ENCODE data around the gene NPFFR2. TPM values are rescaled to one million over a fixed set of nuclear protein-coding genes. Genes with fewer than 3 reads are reported as not detected.
A peak's percentile ranks its signal among the peaks of the same experiment; 100 is the strongest.
"Not testable (repeated sequence)": the region's sequence is repeated elsewhere in the genome, so short reads cannot be mapped to it uniquely, and the experiment has no call there.

The NPFFR2 gene
- total and polyA plus RNA-seq, 9 of the 15 experiments (the other 6 are each of a cell fraction or from before 2014, with no cell fraction given) = 0.15 to 0.98 (median 0.48) TPM

DNA sequence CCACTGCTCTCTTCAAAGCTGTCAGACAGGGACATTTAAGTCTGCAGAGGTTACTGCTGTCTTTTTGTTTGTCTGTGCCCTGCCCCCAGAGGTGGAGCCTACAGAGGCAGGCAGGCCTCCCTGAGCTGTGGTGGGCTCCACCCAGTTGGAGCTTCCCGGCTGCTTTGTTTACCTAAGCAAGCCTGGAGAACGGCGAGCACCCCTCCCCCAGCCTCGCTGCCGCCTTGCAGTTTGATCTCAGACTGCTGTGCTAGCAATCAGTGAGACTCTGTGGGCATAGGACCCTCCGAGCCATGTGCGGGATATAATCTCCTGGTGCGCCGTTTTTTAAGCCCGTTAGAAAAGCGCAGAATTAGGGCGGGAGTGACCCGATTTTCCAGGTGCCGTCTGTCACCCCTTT is 137.5 kb downstream of the NPFFR2 start:
- POLR2A ChIA-PET = not testable (repeated sequence)

DNA sequence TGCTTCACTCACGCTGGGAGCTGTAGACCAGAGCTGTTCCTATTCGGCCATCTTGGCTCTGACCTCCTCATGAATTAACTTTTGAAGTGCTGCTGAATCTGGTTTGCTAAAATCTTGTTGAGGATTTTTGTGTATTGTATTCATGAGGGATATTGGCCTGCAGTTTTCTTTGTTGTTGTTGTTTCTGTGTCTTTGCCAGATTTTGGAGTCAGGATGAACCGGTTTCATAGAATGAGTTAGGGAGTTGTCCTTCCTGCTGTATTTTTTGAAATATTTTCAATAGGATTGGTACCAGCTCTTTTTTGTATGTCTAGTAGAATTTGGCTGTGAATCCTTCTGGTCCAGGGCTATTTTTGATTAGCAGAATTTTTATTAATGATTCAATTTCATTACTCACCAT is 138.1 kb downstream of the NPFFR2 start:
- Histone ChIP-seq H3K9ac (ENCODE audit: insufficient read depth in 1 of 2, low read depth in 2 of 2, low read length in 2 of 2) (no peak overlapping the region; a peak in 1 of 4 replicates), H3K36me3 (ENCODE audit: control insufficient read depth, insufficient read depth, low read length) (no peaks in the 10 kb centered on the region), H3K79me2 (ENCODE audit: control insufficient read depth, insufficient read depth, low read length) (no peaks in the 10 kb centered on the region), H3K4me3 (no peak overlapping the region), H4K20me1 (replicated peaks; ENCODE audit: control insufficient read depth, insufficient read depth, low read length) (no peaks in the 10 kb centered on the region), H2AFZ (ENCODE audit: low read depth, low read length) (peak overlapping the region; percentile 65), H3K9me1 (ENCODE audit: control insufficient read depth, insufficient read depth, low read length) (no peaks in the 10 kb centered on the region), H3K9me3 (replicated peaks; ENCODE audit: control insufficient read depth, insufficient read depth, low read depth, low read length) (no peaks in the 10 kb centered on the region), H3K27ac (ENCODE audit: extremely low read depth, low read depth, low read length) (no peak overlapping the region), H3K27me3 (ENCODE audit: control insufficient read depth in 2 of 2, insufficient read depth in 2 of 2, low read length in 2 of 2) (no peaks in the 10 kb centered on the region), H3K4me2 (ENCODE audit: insufficient read depth, low read length) (peak overlapping the region; percentile 46; the same call in 1 of the 2 replicates), H3K4me1 (replicated peaks in 1 of 2; ENCODE audit: control insufficient read depth in 2 of 2, insufficient read depth in 2 of 2, low read length in 2 of 2) (no peaks in the 10 kb centered on the region)
- BruUV-seq (replicated peaks) = no TSS peak
- in situ Hi-C loops (cut with MboI) (no loop called here), intact Hi-C loops (cut with micrococcal nuclease) (no loop called here)
- CTCF ChIA-PET (ENCODE audit: low intra/inter-chr PET ratio) = no interaction called here
- 4% methylated on average over 3 of the region's 3 CpGs for WGBS (ENCODE audit: insufficient coverage, low coverage, missing lambda C conversion rate)
- POLR2A ChIA-PET = no interaction called here
- DNase-seq (ENCODE audit: extremely low read depth in 1 of 4, low spot score in 3 of 4) (peak in 1 of 4 experiments; percentile 1), ATAC-seq (no peak), FAIRE-seq (no peak)
- no peak for TF ChIP-seq CEBPB (tag; IDR thresholded peaks at IDR 0.05)
- TF ChIP-seq ARID2 (IDR thresholded peaks at IDR 0.05) = no peak
- no peak for TF ChIP-seq EP300 (IDR thresholded peaks at IDR 0.05; ENCODE audit: low read length)
- no peak for TF ChIP-seq SUPT5H (IDR thresholded peaks at IDR 0.05)
- TF ChIP-seq ZNF77 (CRISPR knock-in tag; IDR thresholded peaks at IDR 0.05) = no peak

More for the DNA sequence above, 137.5 kb downstream of the NPFFR2 start:
- WGBS (ENCODE audit: insufficient coverage, low coverage, missing lambda C conversion rate) = 0% methylated on average over 12 of the region's 14 CpGs
- H3K9me3 ChIP-seq (replicated peaks; ENCODE audit: control insufficient read depth, insufficient read depth, low read depth, low read length); in situ Hi-C loops (cut with MboI); H3K79me2 ChIP-seq (ENCODE audit: control insufficient read depth, insufficient read depth, low read length); intact Hi-C loops (cut with micrococcal nuclease); H3K9me1 ChIP-seq (ENCODE audit: control insufficient read depth, insufficient read depth, low read length); BruUV-seq (replicated peaks); H3K36me3 ChIP-seq (ENCODE audit: control insufficient read depth, insufficient read depth, low read length); ATAC-seq; H3K9ac ChIP-seq (ENCODE audit: insufficient read depth in 1 of 2, low read depth in 2 of 2, low read length in 2 of 2); CTCF ChIA-PET (ENCODE audit: low intra/inter-chr PET ratio); H3K27ac ChIP-seq (ENCODE audit: extremely low read depth, low read depth, low read length); H4K20me1 ChIP-seq (replicated peaks; ENCODE audit: control insufficient read depth, insufficient read depth, low read length); H3K4me3 ChIP-seq; H3K27me3 ChIP-seq (ENCODE audit: control insufficient read depth in 2 of 2, insufficient read depth in 2 of 2, low read length in 2 of 2); FAIRE-seq; H3K4me1 ChIP-seq (replicated peaks in 1 of 2; ENCODE audit: control insufficient read depth in 2 of 2, insufficient read depth in 2 of 2, low read length in 2 of 2): not testable (repeated sequence)
- Histone ChIP-seq H3K4me2 (ENCODE audit: insufficient read depth, low read length) (peak overlapping the region; percentile 46), H2AFZ (ENCODE audit: low read depth, low read length) (peak overlapping the region; percentile 65)
- TF ChIP-seq CTBP1 (IDR thresholded peaks at IDR 0.05; ENCODE audit: borderline replicate concordance) (peak; percentile 22; the same call in 1 of the 2 replicates), FOXK2 (conservative IDR thresholded peaks at IDR 0.05 in 1 of 2, IDR thresholded peaks at IDR 0.05 in 1 of 2; ENCODE audit: low read depth in 2 of 2) (0 out of 4 replicates have a peak, but pooled peaks of 1 of the 2 experiments have one; percentile 17), FOXA3 (CRISPR knock-in tag; conservative IDR thresholded peaks at IDR 0.05 in 1 of 2, IDR thresholded peaks at IDR 0.05 in 1 of 2) (peak in 1 of 2 experiments; percentile 68; a peak in 2 of 4 replicates)
- peak in 1 of 4 experiments; percentile 11 for DNase-seq (ENCODE audit: extremely low read depth in 1 of 4, low spot score in 3 of 4)
